AG04449 (cell line): ENCODE measurements around the gene TRIM26.
"Not testable (repeated sequence)": the region's sequence is repeated elsewhere in the genome, so short reads cannot be mapped to it uniquely, and the experiment has no call there.

ENCODE experiments used
- CTCF ChIA-PET: fragments of 350-600 bp; formaldehyde crosslinking; extraction: SDS; loops from one replicate; lab custom pipeline; 2021; ENCODE audit warnings: antibody characterized with exemption; lab: Yijun Ruan, JAX
- POLR2A ChIA-PET: fragments of 400-600, 350-600 bp; formaldehyde crosslinking; extraction: SDS; loops from one replicate; lab custom pipeline; 2020; ENCODE audit warnings: antibody characterized with exemption, inconsistent platforms; lab: Yijun Ruan, JAX
- DNase-seq: peaks from one replicate; pipeline ENCODE4 v3.0.0-alpha.2; 2010; ENCODE audit warnings: low read depth, low spot score
- H3K4me3 ChIP-seq: 2 replicates; pipeline ENCODE4 v1.5.1; 2011; ENCODE audit warnings: low read depth, mild to moderate bottlenecking, control low read depth, low read length
- TF ChIP-seq, protein P1 (sequence below): IDR thresholded peaks from one replicate; pipeline ENCODE4 v1.5.1; 2011; ENCODE audit warnings: mild to moderate bottlenecking, moderate library complexity, low read length, control low read depth, inconsistent platforms; ENCODE audit not compliant: insufficient read depth; ENCODE audit errors: missing control alignments

The TRIM26 gene

DNA sequence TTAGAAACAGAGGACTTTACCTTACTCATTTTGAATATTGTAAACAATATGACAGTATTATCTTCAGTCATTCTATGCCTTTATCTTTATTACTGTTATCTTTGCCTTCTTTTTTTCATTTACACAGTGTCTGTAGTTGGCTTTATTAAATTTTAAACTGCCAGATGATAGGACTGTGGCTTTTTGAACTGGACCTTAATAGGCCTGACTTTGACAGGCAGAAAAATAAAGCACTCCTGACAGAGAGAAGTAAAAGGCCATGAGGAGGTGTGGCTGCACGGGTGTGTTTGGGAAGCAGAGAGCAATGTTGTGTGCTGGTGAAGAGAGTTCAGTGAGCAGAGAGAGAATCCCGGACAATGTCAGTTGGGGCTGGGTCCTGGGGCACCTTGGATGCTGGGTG, 69.4 kb downstream of the TRIM26 start:
- DNase-seq: no peak
- CTCF ChIA-PET: interaction anchor here (1.0 to 2.2 kb wide), 3 partner anchors 12 to 40 kb away, joined by 4 to 25 read pairs (median 4); no protein-coding TSS in a partner anchor
- POLR2A ChIA-PET: no interaction called here
- TF ChIP-seq, protein P1, sequence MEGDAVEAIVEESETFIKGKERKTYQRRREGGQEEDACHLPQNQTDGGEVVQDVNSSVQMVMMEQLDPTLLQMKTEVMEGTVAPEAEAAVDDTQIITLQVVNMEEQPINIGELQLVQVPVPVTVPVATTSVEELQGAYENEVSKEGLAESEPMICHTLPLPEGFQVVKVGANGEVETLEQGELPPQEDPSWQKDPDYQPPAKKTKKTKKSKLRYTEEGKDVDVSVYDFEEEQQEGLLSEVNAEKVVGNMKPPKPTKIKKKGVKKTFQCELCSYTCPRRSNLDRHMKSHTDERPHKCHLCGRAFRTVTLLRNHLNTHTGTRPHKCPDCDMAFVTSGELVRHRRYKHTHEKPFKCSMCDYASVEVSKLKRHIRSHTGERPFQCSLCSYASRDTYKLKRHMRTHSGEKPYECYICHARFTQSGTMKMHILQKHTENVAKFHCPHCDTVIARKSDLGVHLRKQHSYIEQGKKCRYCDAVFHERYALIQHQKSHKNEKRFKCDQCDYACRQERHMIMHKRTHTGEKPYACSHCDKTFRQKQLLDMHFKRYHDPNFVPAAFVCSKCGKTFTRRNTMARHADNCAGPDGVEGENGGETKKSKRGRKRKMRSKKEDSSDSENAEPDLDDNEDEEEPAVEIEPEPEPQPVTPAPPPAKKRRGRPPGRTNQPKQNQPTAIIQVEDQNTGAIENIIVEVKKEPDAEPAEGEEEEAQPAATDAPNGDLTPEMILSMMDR: no peak
- H3K4me3 ChIP-seq: no peak overlapping the region

DNA sequence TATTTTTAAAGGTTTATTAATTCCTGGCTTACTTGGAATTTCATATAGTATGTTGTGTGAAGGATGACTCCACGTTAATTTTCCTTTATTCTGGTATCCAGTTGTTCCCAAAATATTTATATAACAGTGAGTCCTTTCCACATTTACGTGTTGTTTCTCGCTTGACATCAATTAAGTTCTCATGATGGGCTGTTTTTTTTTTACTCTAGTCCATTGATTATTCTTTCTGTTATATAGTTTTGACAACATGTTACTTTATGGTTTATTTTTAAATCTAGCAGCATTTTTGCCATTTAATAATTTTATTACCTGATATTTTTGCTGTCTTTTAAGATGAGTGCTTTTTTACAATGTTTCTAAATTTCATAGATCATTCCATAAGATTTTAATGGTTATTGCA, 70.5 kb downstream of the TRIM26 start:
- H3K4me3 ChIP-seq: no peak overlapping the region
- CTCF ChIA-PET: interaction anchor here (0.8 to 2.2 kb wide), 2 partner anchors 9 to 11 kb away, joined by 3 to 25 read pairs; no protein-coding TSS in a partner anchor
- TF ChIP-seq, protein P1: no peak
- POLR2A ChIA-PET: no interaction called here
- no peak for DNase-seq

DNA sequence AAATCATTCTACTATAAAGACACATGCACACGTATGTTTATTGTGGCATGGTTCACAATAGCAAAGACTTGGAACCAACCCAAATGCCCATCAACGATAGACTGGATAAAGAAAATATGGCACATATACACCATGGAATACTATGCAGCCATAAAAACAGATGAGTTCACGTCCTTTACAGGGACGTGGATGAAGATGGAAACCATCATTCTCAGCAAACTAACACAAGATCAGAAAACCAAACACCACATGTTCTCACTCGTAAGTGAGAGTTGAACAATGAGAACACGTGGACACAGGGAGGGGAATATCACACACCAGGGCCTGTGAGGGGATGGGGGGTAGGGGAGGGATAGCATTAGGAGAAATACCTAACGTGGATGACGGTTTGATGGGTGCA, 73.0 kb downstream of the TRIM26 start:
- DNase-seq, POLR2A ChIA-PET, H3K4me3 ChIP-seq, CTCF ChIA-PET: not testable (repeated sequence)

DNA sequence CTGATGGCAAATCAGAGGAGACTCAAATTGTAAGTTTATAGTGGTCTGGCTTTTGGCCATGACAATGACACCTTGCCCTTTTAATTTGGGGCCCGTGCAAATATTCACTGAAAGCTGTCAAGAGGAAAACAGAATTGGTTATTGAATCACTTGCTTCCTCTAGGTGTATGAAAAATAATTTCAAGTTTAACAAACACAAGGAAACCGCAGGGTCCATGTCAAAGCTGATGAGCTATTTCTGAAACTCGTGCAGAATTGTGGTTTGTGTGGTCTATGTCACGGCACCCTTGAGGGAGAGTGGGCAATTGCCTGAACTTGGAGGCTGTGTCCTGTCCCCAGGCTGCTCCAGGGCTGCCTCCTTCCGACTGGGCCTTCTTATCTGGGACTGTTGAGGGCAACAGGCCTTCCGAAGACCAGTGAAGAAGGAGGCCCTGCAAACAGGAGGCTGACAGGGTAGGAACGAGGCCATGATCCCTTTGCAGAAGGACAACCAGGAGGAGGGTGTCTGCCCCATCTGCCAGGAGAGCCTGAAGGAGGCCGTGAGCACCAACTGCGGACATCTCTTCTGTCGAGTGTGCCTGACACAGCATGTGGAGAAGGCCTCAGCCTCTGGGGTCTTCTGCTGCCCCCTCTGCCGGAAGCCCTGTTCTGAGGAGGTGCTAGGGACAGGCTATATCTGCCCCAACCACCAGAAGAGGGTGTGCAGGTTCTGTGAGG, 76.5 kb downstream of the TRIM26 start:
- CTCF ChIA-PET: interaction anchor here (3.4 to 11.5 kb wide), 2 partner anchors 12 to 25 kb away, joined by 12 to 444 read pairs; partner anchors contain the start of gene TRIM31
- H3K4me3 ChIP-seq: no peak overlapping the region
- no peak for DNase-seq
- POLR2A ChIA-PET: no interaction called here
- TF ChIP-seq, protein P1: no peak

DNA sequence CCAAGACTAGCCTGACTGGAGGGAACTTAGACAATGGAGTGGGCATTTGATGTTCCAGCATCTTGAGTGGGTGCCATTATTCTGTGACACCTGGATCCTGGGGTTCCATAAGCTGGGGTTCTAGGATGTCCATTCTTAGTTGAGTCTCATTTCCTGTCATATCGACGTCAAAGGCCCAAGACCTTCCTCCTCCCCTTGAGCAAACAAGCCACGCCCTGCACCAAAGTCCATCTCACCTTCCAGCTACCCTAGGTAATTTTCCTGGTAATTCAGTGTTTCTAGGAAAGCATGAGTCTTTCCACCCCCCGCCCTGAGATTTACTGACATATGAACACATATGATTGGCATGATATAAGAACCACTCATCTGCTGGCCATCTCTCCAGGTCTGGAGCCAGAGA, 77.4 kb downstream of the TRIM26 start, which contains the start of gene TRIM40:
Gene TRIM40 (plus strand): TSS at position 384 of the 400 bp plus-strand sequence. CDS start 897 bp downstream, outside the sequence.
- no peak within 1 kb of the TSS for H3K4me3 ChIP-seq
- ChIA-PET CTCF (interaction anchor here (0.9 to 11.5 kb wide), 3 partner anchors 11 to 482 kb away, joined by 3 to 444 read pairs (median 12); partner anchors contain the start of gene TRIM31), POLR2A (no interaction called here)
- no peak for DNase-seq
- TF ChIP-seq, protein P1: no peak

DNA sequence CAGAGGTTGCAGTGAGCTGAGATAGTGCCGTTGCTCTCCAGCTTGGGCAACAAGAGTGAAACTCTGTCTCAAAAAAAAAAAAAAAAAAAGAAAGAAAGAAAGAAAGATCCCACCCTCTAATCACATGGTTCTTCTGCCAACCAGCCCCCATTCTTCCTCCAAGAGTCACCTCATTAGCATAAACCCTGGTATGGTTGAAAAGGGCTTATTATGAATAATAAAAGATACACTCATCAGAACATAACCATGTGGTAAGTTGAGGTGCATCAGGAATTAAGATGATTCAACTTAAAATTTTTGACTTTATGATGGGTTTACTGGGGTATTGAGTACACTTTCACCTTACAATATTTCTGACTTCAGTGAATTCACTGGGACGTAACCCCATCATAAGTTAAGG, 78.1 kb downstream of the TRIM26 start:
- TF ChIP-seq, protein P1: no peak
- no peak for DNase-seq
- ChIA-PET CTCF (interaction anchor here (0.9 to 11.5 kb wide), 4 partner anchors 10 to 482 kb away, joined by 3 to 444 read pairs (median 8); partner anchors contain the start of gene TRIM31), POLR2A (no interaction called here)
- no peak overlapping the region for H3K4me3 ChIP-seq
